ENCODE measurements around the gene BMP4. TPM values are rescaled to one million over a fixed set of nuclear protein-coding genes. Genes with fewer than 3 reads are reported as not detected.

BMP4 gene
- total RNA-seq, 3 donors from 2014 or later = 0.11 to 0.30 (median 0.27) TPM

DNA sequence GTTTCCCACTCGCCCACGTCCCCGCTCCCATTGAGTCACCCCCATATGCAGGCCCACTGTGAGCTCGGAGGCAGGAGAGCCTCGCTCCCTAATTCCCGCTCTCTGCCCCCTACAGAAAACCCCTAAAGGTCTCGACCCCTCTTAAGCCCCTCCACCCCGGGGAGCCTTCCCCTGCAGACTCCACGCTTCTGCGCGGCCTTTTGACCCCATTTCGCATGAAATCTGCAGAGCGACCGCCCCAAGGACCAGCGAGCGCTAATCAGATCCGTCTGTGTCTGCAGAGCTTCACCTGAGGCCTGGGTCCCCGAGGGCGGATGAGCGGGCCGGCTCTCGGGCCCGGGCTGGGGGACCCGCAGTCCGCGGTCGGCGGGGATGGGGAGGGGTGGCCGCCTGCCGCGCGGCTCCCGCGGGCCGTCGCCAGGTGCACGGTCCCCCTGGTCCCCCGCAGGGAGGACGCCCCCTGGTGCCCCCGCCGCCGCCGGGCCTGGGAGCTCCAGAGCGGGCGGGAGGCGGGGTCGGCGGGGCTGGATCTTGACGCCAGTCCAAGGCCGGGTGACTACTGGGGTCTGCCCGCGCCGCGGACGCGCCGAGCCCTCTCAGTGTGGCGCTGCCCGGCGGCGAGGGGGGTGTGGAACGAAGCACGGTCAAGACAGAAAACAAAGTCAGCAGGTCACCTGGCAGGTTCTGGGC lies 10.1 kb downstream of the BMP4 start:
- H3K4me3 Mint-ChIP-seq = no peak overlapping the region
- H3K36me3 Mint-ChIP-seq (ENCODE audit: insufficient read depth) = no peaks in the 10 kb centered on the region
- DNase-seq (no peak), ATAC-seq (no peak)
- H3K4me1 Mint-ChIP-seq (ENCODE audit: low read depth) = no peaks in the 10 kb centered on the region
- peaks cover 80% of the 10 kb centered on the region for H3K27me3 Mint-ChIP-seq (ENCODE audit: low read depth)
- H3K9me3 Mint-ChIP-seq = no peaks in the 10 kb centered on the region

DNA sequence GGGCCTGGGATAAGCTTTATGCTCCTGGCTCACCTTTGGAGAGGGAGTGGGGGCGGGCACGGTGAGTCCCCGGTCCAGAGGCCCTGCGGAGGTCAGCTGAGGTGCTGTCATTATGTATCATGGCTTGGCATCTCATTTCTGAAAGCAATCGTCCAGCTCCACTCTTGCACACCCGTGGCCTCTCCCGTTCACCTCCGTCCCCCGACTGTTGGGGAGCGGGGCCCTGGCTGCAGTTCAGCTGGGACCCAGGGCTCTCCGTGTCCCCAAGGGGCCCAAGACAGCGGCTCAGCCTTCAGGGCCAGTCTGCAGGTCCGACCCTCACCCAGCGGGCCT lies 10.6 kb downstream of the BMP4 start:
- no peaks in the 10 kb centered on the region for H3K36me3 Mint-ChIP-seq (ENCODE audit: insufficient read depth)
- no peak overlapping the region for H3K4me3 Mint-ChIP-seq
- ATAC-seq = no peak
- H3K27me3 Mint-ChIP-seq (ENCODE audit: low read depth) = peaks cover 75% of the 10 kb centered on the region
- H3K9me3 Mint-ChIP-seq = no peaks in the 10 kb centered on the region
- no peak for DNase-seq
- H3K4me1 Mint-ChIP-seq (ENCODE audit: low read depth) = no peaks in the 10 kb centered on the region

DNA sequence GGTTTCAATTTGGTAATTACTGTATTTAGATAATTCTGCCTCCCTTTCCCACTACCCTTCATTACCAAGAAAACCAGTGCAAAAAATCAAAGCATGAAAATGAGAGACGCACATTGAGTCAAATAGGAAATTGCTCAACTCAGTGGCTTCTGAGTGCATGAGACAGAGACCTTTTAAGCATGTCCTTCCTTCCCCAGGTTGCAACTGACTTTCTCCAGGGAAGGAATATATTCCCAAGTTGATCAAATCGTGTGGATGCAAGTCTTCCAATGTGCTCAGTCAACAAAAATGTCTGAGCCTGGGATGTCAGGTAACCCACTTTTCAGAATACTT lies 12.9 kb downstream of the BMP4 start:
- no peak overlapping the region for H3K4me3 Mint-ChIP-seq
- DNase-seq (no peak), ATAC-seq (no peak)
- H3K4me1 Mint-ChIP-seq (ENCODE audit: low read depth) = no peaks in the 10 kb centered on the region
- H3K9me3 Mint-ChIP-seq = no peaks in the 10 kb centered on the region
- peaks cover 59% of the 10 kb centered on the region for H3K27me3 Mint-ChIP-seq (ENCODE audit: low read depth)
- H3K36me3 Mint-ChIP-seq (ENCODE audit: insufficient read depth) = no peaks in the 10 kb centered on the region

DNA sequence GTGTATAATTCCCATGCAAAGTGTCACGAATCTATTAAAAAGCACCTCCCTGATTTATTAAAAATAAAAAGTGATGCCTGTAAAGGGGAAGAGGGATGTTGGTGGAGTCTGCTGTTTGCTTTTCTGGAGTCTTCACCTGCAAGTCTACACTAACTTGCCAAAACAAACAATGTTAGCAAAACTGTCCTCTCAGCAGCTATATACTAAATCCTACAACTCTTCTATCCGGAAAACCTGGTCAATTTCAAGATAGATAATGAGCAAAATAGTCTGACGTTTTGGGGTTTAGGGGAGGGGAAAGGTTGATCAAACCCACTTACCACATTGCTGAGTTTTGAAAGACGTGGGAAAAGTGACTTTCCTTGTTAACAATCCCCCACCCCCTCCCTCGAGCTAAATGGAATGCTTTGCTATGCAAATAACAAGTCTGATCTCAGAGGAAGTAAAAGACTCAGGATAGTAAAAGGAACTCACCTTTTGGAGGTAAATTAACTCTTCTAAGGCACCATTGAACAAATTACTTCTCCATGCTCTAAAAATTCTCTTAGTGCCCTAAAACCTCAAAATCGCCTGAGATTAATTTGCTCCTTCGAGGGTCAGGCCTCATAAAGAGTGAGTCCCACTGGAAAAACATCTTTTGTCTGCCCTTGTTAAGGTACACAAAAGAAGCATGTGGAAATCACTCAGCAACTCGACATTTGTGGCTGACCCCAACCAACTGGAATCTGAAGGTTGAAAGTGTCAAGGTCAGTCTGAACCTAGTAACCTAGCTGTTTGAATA lies 13.5 kb downstream of the BMP4 start:
- no peak overlapping the region for H3K4me3 Mint-ChIP-seq
- H3K4me1 Mint-ChIP-seq (ENCODE audit: low read depth) = no peaks in the 10 kb centered on the region
- DNase-seq = no peak
- peaks cover 53% of the 10 kb centered on the region for H3K27me3 Mint-ChIP-seq (ENCODE audit: low read depth)
- ATAC-seq = no peak
- H3K36me3 Mint-ChIP-seq (ENCODE audit: insufficient read depth) = no peaks in the 10 kb centered on the region
- no peaks in the 10 kb centered on the region for H3K9me3 Mint-ChIP-seq

DNA sequence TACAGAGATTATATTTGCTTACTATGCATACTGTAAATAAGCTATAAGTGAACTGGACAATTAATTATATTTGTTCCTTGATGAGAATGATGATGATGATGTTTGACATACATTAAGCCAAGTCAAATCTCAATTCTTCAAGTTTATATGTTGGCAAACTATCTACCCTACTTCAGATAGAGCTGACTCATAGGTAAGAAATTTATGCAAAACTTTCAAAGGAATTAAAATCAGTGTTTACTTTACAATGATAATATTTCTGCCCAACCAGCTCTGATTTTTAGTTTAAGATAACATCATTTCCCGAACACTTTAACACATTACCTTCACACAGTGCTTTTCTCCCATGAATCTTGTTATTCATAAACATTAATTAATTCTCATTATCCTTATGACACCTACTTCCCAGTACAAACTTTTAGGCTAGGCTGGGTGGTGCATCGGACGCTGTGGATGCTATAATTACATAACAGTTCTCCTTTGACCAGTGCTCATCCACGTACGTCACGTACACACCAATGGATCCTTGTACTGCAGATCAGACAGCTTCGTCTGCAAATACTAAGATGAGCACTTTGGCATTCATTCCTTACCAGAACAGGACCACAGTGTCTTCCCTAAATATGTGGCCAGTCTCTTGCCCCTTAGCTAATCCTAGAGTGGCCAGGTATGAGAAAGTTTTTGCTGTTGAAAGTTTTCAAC lies 18.3 kb downstream of the BMP4 start:
- ATAC-seq (no peak), DNase-seq (no peak)
- Mint-ChIP-seq H3K27me3 (ENCODE audit: low read depth) (peaks cover 11% of the 10 kb centered on the region), H3K36me3 (ENCODE audit: insufficient read depth) (no peaks in the 10 kb centered on the region), H3K9me3 (no peaks in the 10 kb centered on the region), H3K4me1 (ENCODE audit: low read depth) (no peaks in the 10 kb centered on the region), H3K4me3 (no peak overlapping the region)

DNA sequence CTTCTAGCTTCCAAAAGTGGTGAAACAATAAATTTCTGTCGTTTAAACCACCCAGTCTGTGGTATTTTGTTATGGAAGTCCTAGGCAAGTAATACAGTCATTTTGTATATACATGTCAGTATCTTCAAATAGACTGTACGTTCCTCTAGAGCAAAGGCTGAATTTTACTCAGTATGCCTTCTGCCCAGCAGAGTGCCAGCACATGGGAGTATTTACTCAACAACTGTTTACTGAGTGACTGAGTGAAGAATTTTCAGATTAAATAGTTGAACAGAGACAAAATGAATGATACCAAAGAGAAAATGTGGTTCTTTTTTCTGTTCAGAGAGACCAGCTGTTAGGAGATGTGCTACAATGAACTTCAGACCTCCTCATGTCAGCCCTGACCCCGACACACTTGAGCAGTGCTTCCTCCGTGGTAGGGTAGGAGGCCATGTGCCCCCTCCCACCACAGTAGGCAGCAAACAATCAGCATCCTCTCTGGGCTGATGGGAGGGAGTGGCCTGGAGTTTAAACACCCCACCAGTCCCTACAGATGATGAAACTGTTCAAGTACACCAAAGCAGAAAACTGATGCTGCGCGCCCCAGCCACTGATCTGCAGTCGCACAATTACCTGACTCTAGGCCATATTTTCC lies 21.7 kb downstream of the BMP4 start:
- H3K4me1 Mint-ChIP-seq (ENCODE audit: low read depth) = no peaks in the 10 kb centered on the region
- ATAC-seq = no peak
- no peaks in the 10 kb centered on the region for H3K9me3 Mint-ChIP-seq
- no peaks in the 10 kb centered on the region for H3K27me3 Mint-ChIP-seq (ENCODE audit: low read depth)
- H3K36me3 Mint-ChIP-seq (ENCODE audit: insufficient read depth) = no peaks in the 10 kb centered on the region
- no peak for DNase-seq
- no peak overlapping the region for H3K4me3 Mint-ChIP-seq

DNA sequence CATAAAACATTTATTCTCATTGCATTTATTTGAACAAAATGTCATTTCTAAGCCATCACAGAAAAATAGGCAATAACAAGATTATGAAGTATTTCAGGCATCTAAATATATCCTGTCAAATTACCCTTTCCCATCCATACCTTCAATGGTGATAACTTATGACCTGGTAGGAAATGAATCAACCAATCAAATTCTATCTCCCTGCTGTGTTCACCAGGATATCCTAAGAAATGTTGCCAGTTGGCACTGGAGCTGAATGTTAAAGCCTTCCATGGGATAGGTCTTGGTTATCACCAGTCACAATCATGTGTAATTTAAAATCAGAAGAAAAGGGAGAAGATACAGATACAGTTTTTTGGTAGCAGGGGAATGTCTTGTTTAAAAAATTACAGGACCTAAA lies 23.7 kb downstream of the BMP4 start:
- no peaks in the 10 kb centered on the region for H3K27me3 Mint-ChIP-seq (ENCODE audit: low read depth)
- no peaks in the 10 kb centered on the region for H3K4me1 Mint-ChIP-seq (ENCODE audit: low read depth)
- no peak overlapping the region for H3K4me3 Mint-ChIP-seq
- ATAC-seq = no peak
- no peaks in the 10 kb centered on the region for H3K9me3 Mint-ChIP-seq
- no peaks in the 10 kb centered on the region for H3K36me3 Mint-ChIP-seq (ENCODE audit: insufficient read depth)
- DNase-seq = no peak

DNA sequence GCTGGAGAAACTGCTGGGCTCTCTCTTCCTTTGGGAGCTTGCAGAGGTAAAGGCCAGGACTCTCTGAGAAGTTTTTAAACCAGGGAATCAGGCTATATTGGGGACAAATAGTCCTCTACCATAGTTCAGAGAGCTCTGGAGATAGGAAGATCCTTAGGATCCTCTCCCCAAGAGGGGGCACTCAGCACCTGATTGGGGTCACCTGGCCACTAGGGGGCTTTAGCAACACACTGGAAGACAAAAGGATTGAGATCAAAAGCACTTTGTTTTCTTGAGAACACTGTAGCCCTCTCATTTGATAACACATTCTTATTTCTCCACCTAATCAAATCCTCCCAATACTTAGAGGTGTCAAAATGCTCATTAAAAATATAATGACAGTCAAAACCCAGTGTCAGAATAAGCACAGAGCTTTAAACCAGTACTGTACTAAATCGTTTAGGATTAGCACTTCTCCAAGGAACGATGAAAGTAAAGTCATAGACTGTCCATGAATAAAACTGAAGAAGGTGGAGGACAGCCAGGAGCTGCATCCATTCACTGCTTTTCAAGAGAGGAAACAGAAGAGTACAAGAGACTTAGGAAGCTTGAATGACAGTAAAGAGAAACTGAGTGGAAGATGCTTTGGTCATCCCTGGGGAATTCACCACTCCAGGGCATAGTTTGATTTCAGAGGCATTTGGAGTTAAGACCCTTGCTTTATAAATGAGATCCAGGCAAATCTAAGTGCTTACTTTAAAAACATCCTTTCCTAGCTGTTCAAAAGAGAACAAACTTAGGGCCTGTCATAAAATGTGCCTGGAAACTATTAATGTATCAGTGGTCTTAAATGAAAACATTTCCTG lies 26.5 kb downstream of the BMP4 start:
- Mint-ChIP-seq H3K4me3 (no peak overlapping the region), H3K9me3 (no peaks in the 10 kb centered on the region), H3K36me3 (ENCODE audit: insufficient read depth) (no peaks in the 10 kb centered on the region), H3K27me3 (ENCODE audit: low read depth) (peaks cover 4% of the 10 kb centered on the region), H3K4me1 (ENCODE audit: low read depth) (no peaks in the 10 kb centered on the region)
- ATAC-seq (no peak), DNase-seq (no peak)

DNA sequence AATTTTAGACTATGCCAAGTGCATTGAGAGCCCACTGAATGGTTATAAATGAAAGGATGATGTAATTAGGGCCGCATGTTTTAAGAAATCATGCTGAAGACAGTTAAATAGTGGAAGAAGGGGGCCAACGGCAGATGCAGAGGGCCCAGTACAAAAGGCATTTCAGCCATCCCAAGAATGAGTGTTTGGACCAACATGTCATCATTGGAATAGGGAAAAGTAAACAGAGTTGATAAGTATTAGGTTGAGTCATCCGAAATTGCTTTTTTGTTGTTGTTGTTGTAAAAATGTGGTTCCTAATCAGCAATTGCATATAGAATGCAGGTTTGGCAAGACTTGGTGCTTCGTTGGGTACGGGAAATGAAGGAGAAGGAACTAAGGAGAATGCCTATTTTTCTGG lies 29.5 kb downstream of the BMP4 start:
- Mint-ChIP-seq H3K9me3 (no peaks in the 10 kb centered on the region), H3K27me3 (ENCODE audit: low read depth) (peaks cover 9% of the 10 kb centered on the region), H3K36me3 (ENCODE audit: insufficient read depth) (no peaks in the 10 kb centered on the region), H3K4me3 (no peak overlapping the region), H3K4me1 (ENCODE audit: low read depth) (no peaks in the 10 kb centered on the region)
- ATAC-seq (no peak), DNase-seq (no peak)

DNA sequence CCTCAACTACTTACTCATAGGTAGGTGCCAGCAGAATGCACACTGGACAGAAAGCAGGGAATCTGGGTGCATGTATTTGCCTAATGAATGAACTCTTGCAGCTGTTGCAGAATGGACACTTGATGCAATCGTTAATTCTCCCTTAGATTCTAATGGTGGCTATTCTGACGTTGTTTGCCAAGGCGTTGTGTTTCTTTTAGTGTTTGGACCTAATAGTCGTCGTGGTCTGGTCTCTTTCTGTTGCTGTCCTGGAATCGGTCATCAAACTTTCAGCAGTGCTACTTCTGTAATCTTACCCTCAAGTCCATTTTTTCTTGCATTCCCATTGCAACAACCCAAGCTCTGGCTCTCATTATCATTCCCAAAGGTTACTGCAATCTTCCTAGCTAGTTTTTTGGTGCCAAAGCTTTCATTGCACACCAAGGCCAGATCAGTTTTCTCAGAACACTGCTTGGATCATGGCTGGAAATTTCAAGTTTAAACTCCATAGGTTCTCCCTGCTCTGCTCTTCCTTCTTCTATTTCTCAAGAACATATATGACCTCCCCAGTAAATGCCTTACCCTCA lies 31.3 kb downstream of the BMP4 start:
- Mint-ChIP-seq H3K4me3 (no peak overlapping the region), H3K27me3 (ENCODE audit: low read depth) (peaks cover 9% of the 10 kb centered on the region), H3K4me1 (ENCODE audit: low read depth) (no peaks in the 10 kb centered on the region), H3K36me3 (ENCODE audit: insufficient read depth) (no peaks in the 10 kb centered on the region), H3K9me3 (no peaks in the 10 kb centered on the region)
- ATAC-seq (no peak), DNase-seq (no peak)

DNA sequence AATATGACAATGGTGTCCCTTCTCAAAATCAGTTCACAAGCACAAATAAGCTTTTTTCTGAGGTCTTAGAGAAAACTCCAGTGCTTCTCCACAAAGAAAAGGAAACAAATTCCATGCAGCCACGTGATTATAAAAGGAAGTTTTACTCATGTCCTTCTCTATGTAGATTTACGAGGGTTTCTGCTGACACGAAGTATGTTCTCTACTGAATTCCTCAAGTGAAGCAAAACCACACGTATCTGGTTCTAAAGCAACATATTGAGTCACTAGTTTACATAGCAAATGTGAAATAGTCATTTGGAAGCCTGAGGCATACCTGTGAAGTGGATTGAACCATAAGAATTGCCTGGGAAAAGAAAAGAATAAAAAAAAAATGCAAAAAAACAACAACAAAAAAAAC lies 31.9 kb downstream of the BMP4 start:
- H3K4me1 Mint-ChIP-seq (ENCODE audit: low read depth) = no peaks in the 10 kb centered on the region
- no peak overlapping the region for H3K4me3 Mint-ChIP-seq
- no peak for ATAC-seq
- DNase-seq = no peak
- H3K36me3 Mint-ChIP-seq (ENCODE audit: insufficient read depth) = no peaks in the 10 kb centered on the region
- H3K27me3 Mint-ChIP-seq (ENCODE audit: low read depth) = peaks cover 9% of the 10 kb centered on the region
- H3K9me3 Mint-ChIP-seq = no peaks in the 10 kb centered on the region

DNA sequence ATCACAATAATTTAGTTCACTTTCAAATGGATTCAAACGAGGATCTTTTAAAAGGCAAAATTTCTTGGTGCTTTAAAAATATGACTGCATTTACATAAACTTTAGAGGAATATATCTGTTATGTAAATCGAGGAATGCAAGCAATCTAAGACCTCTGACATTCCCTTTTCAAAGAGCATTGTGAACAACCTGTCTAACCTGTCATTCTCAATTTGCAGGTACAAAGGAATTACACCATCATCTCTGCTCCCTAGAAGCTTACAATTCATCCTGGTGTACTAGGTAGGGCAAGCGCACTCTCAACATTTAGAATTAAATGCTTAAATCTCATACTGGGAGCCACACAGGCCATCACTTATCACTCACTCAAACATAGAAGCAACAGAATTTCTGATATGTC lies 35.6 kb downstream of the BMP4 start:
- ATAC-seq = no peak
- H3K4me1 Mint-ChIP-seq (ENCODE audit: low read depth) = no peaks in the 10 kb centered on the region

DNA sequence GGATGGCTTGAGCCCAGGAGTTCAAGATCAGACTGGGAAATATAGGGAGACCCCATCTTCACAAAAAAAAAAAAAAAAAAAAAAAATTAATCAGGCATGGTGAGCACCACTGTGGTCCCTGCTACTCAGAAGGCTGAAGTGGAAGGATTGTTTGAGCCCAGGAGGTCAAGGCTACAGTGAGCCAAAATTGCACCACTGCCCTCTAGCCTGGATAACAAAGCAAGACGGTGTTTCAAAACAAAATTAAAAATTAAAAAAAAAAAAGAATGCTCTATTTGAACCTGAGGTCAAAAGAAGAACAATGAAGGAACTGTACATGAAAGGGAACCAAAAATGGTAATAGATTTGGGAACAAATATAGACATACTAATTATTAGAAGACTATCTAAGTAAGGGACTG lies 40.4 kb downstream of the BMP4 start:
- Mint-ChIP-seq H3K9me3 (peaks cover 8% of the 10 kb centered on the region), H3K27me3 (ENCODE audit: low read depth) (no peaks in the 10 kb centered on the region), H3K4me3 (no peak overlapping the region), H3K36me3 (ENCODE audit: insufficient read depth) (no peaks in the 10 kb centered on the region), H3K4me1 (ENCODE audit: low read depth) (no peaks in the 10 kb centered on the region)
- DNase-seq = no peak
- no peak for ATAC-seq

More for the DNA sequence above, 35.6 kb downstream of the BMP4 start:
- Mint-ChIP-seq H3K36me3 (ENCODE audit: insufficient read depth) (no peaks in the 10 kb centered on the region), H3K4me3 (no peak overlapping the region), H3K9me3 (peaks cover under 1% of the 10 kb centered on the region), H3K27me3 (ENCODE audit: low read depth) (peaks cover 5% of the 10 kb centered on the region)
- no peak for DNase-seq

All from activated T-cell treated with anti-CD3 and anti-CD28 coated beads, Interleukin-2, amount 50 U/mL, for 4 hours (primary cell).